Upper lobe of left lung (tissue), 4 donors: ENCODE measurements around the gene CTAGE1.

Experiments used
- EP300 ChIP-seq, 4 donors: sonication (generic); formaldehyde crosslinking; IDR thresholded peaks; one replicate each; pipeline ENCODE4 v1.5.1; 2017; ENCODE audit warnings: antibody characterized with exemption in 4 of 4, control low read depth in 2 of 4
- TF ChIP-seq, protein P1 (sequence below), 6 experiments: fragments of 450-650 bp in 4 of 6; fragments of 200-600 bp in 2 of 6; sonication (generic) in 2 of 6; IDR thresholded peaks; one replicate each; pipeline ENCODE4 v1.5.1; 2016 to 2019; ENCODE audit warnings: antibody characterized with exemption in 6 of 6

DNA sequence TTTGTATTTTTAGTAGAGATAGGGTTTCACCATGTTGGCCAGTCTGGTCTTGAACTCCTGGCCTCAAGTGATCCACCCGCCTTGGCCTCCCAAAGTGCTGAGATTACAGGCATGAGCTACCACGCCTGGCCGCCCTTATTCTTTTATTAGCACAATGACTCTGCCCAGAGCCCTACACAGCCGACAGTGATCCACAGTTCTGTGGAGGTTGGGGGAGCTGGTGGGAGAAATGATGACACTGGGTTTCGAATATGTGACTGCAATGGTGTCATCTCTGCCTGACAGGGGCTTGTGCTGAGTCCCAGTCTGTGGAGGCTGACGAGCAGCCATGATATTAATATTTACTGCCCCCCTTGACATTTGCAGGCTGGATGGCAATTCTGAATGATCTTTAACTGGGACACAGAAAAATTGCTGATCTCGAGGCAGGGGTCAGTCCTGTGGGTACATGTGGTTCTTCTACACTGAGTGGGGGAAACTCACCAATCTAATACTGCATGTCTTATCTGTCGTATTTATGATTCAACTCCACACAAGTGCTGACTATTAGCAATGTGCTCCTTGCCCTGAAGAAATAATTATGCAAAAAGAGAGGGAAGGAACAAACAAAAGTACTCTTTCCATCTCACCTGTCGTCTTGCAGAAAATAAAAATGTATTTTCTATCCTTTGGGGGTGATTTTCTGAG lies 6.3 kb upstream of the CTAGE1 start:
- TF ChIP-seq, protein P1, sequence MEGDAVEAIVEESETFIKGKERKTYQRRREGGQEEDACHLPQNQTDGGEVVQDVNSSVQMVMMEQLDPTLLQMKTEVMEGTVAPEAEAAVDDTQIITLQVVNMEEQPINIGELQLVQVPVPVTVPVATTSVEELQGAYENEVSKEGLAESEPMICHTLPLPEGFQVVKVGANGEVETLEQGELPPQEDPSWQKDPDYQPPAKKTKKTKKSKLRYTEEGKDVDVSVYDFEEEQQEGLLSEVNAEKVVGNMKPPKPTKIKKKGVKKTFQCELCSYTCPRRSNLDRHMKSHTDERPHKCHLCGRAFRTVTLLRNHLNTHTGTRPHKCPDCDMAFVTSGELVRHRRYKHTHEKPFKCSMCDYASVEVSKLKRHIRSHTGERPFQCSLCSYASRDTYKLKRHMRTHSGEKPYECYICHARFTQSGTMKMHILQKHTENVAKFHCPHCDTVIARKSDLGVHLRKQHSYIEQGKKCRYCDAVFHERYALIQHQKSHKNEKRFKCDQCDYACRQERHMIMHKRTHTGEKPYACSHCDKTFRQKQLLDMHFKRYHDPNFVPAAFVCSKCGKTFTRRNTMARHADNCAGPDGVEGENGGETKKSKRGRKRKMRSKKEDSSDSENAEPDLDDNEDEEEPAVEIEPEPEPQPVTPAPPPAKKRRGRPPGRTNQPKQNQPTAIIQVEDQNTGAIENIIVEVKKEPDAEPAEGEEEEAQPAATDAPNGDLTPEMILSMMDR (IDR thresholded peaks at IDR 0.05): no peak
- no peak for TF ChIP-seq EP300 (IDR thresholded peaks at IDR 0.05)
